ENCODE measurements around the gene VPS37B.

GRCh38 chr12:122836027-122836921 is 59.6 kb downstream of the VPS37B start:
- TF ChIP-seq TAF1 (IDR thresholded peaks at IDR 0.05; ENCODE audit: borderline replicate concordance, low read depth, low read length) = no peak
- no peak for TF ChIP-seq POLR2AphosphoS5 (IDR thresholded peaks at IDR 0.05; ENCODE audit: low read depth, low read length)
- no peak for TF ChIP-seq POLR2A (IDR thresholded peaks at IDR 0.05; ENCODE audit: low read depth, low read length)

Data from GM12892 (cell line).